Subcutaneous abdominal adipose tissue (tissue), 5 donors: Measurements from ENCODE around the gene RBM34.

ENCODE experiments used
- H3K27ac ChIP-seq: one replicate; pipeline ENCODE4 v1.7.0; 2013; ENCODE audit warnings: low read depth, mild to moderate bottlenecking, inconsistent platforms, low read length, moderate library complexity
- H3K27me3 ChIP-seq, 5 donors: one replicate each; pipeline ENCODE4 v1.7.0; 2013; ENCODE audit warnings: low read length in 5 of 5, inconsistent platforms in 1 of 5; ENCODE audit not compliant: control insufficient read depth in 5 of 5, insufficient read depth in 4 of 5
- H3K36me3 ChIP-seq, 5 donors: one replicate each; pipeline ENCODE4 v1.7.0; 2013; ENCODE audit warnings: low read length in 5 of 5; ENCODE audit not compliant: control insufficient read depth in 5 of 5, insufficient read depth in 5 of 5
- H3K4me1 ChIP-seq, 5 donors: one replicate each; pipeline ENCODE4 v1.7.0; 2013; ENCODE audit warnings: low read length in 5 of 5, mild to moderate bottlenecking in 3 of 5, moderate library complexity in 1 of 5; ENCODE audit not compliant: control insufficient read depth in 5 of 5, insufficient read depth in 5 of 5
- H3K4me3 ChIP-seq, 5 donors: one replicate each; pipeline ENCODE4 v1.7.0; 2013; ENCODE audit warnings: low read length in 5 of 5, low read depth in 1 of 5
- H3K9ac ChIP-seq, 5 donors: one replicate each; pipeline ENCODE4 v1.7.0; 2013; ENCODE audit warnings: low read length in 5 of 5, mild to moderate bottlenecking in 4 of 5, moderate library complexity in 3 of 5
- H3K9me3 ChIP-seq, 5 donors: one replicate each; pipeline ENCODE4 v1.7.0; 2013; ENCODE audit warnings: low read length in 5 of 5; ENCODE audit not compliant: control insufficient read depth in 5 of 5
- donor health status: healthy.
- donor health status: healthy.
- donor health status: healthy.
- donor health status: healthy.
- donor health status: healthy.

Gene RBM34

DNA sequence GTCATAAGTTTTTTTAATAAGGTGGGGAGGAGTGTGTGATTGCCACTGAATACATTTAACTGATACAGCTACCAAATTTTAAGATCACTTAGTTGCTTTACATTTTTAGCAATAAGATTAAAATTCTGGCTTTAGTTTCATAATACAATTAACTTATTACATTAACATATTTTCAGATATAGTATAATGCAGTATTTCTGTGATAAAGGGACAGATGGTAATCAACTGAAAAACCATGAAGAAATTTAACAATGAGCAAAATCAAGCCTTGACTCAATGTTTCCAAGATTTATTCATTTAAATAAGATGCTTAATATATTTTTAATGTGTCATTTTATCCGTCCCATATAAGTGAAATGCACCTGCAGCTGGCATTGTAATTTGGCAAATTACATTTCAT lies 36.4 kb downstream of the RBM34 start:
- Histone ChIP-seq H3K9me3 (no peaks in the 10 kb centered on the region), H3K36me3 (peaks cover 4 to 13% (median 8%) of the 10 kb centered on the region in 5 donors), H3K4me3 (no peak overlapping the region), H3K9ac (peak overlapping the region in 1 of 5 donors; percentile 24), H3K27me3 (no peaks in the 10 kb centered on the region), H3K27ac (no peak overlapping the region), H3K4me1 (peaks cover 0 to 38% (median 22%) of the 10 kb centered on the region in 5 donors)

- Histone ChIP-seq H3K4me1 (peaks cover 0 to 38% (median 21%) of the 10 kb centered on the region in 5 donors), H3K4me3 (no peak overlapping the region), H3K27ac (no peak overlapping the region), H3K27me3 (no peaks in the 10 kb centered on the region), H3K9ac (no peak overlapping the region), H3K9me3 (no peaks in the 10 kb centered on the region), H3K36me3 (peaks cover 4 to 19% (median 13%) of the 10 kb centered on the region in 5 donors)
These were observed 36.9 kb downstream of the RBM34 start for GRCh38 chr1:235124111-235124510.

DNA sequence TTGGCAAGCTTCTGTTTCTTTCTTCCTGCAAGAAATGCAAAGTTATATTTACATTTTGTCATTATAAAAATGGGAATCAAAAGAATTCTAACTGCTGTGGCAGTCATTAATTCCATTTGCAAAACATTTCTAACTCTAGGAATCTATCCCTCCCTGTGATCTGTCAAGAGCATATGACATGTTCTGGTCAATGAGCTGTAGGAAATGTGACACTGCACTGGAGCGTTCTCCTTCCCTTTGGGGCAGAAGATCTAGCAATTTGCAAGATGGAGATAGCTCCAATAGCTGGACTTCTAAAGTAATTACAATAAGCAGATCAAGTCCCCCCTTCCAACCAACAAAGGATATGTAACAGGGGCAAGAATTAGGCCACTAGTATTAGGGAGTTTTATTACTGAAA lies 38.7 kb downstream of the RBM34 start:
- Histone ChIP-seq H3K4me3 (no peak overlapping the region), H3K4me1 (peaks cover 0 to 26% (median 11%) of the 10 kb centered on the region in 5 donors), H3K9me3 (no peaks in the 10 kb centered on the region), H3K27me3 (no peaks in the 10 kb centered on the region), H3K36me3 (peaks cover 19 to 36% (median 29%) of the 10 kb centered on the region in 5 donors), H3K9ac (no peak overlapping the region), H3K27ac (no peak overlapping the region)

DNA sequence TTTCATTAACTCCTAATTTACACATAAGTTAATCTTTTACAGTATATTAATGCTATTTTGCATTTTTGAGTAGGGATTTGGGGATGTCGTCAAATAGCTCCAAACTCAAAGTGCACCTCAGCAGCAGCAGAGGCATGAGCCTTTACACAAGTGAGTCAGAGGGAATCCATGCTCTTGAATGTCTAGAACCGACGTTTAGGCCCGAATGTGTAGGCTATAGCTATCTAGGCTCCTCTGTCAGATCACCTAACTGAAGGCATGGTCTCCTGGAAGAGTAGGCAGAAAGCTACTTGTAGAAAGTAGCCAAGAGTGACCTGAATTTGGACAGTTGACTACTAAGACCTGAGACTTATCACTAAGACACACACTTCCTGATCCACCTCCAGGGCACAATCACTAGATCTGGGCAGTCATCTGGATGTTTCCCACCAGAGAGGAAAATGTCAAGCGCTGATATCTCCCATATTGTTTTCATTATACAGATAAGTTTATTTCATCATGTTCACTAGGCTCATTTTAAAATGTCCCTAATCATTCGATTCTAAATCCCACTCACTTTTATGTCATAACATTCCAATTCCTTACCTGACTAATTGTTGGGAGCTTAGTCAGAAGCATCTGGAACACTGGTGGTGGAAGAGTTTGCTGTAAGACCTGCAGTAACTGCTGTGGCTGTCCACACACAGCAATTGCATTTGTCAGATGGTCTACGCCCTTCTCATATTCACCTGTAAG lies 47.7 kb downstream of the RBM34 start:
- Histone ChIP-seq H3K36me3 (peaks cover 38 to 75% (median 59%) of the 10 kb centered on the region in 5 donors), H3K9me3 (no peaks in the 10 kb centered on the region), H3K4me1 (peaks cover 0 to 6% (median 0%) of the 10 kb centered on the region in 5 donors)

DNA sequence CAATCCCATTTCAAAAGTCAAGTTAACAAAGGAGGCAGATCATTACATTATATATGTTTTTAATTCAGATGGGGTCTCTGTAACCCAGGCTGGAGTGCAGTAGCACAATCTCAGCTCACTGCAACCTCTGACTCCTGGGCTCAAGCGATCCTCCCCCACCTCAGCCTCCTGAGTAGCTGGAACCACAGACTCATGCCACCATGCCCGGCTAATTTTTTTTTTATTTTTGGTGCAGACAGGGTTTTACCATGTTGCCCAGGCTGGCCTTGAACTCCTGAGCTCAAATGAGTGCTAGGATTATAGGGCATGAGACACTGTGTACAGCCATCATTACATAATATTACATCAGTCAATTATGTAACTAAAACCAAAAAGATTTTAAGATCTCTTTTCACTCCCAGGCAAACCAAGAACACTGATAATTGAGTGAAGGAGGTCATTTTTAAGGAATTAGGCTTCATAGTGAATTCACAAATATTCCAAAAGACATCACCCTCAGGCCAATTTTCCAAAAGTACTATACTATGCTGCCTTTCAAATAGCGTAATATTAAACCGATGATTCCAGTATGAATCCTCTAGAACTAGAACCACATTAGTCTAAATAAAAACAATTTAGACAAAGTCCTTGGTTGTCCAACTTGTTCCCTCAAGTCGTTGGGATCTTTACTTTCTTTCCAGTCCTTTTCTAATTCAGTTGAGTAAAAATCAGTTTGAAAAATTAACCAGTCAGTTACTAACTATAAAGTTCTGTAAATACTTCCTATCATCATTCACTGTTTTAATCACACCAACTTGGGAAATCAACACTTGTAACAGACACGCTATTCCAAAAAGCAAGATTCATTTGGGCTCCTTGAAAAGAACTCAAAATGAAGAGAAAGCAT lies 48.5 kb downstream of the RBM34 start:
- H3K4me1 ChIP-seq, result peaks cover 0 to 6% (median 0%) of the 10 kb centered on the region in 5 donors
- no peaks in the 10 kb centered on the region for H3K27me3 ChIP-seq
- H3K9me3 ChIP-seq, result no peaks in the 10 kb centered on the region
- no peak overlapping the region for H3K4me3 ChIP-seq
- H3K9ac ChIP-seq, result no peak overlapping the region
- H3K27ac ChIP-seq, result peak overlapping the region; percentile 51
- peaks cover 30 to 75% (median 54%) of the 10 kb centered on the region in 5 donors for H3K36me3 ChIP-seq

More for the DNA sequence above, 47.7 kb downstream of the RBM34 start:
- Histone ChIP-seq H3K4me3 (no peak overlapping the region), H3K27me3 (no peaks in the 10 kb centered on the region), H3K27ac (peak overlapping the region; percentile 51), H3K9ac (no peak overlapping the region)

DNA sequence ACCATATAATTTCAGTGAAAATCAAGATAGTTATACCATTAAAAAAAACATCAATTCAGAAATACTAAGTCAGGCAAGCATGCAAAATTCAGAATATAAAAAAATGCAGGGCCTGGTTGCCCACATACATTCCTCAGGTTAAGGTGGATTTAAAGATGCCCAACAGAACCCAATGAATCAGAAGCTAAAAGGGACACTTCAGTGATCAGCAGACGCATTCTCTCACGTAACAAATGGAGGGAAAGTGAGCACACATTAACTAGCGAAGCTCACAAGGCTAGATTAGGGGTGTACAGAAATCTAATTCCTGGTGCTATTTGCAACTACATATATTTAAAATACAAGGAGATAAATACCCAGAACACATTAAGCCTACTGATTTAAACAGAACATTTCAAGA lies 49.9 kb downstream of the RBM34 start:
- Histone ChIP-seq H3K27me3 (no peaks in the 10 kb centered on the region), H3K4me1 (peaks cover 0 to 6% (median 0%) of the 10 kb centered on the region in 5 donors), H3K27ac (no peak overlapping the region), H3K36me3 (peaks cover 28 to 69% (median 54%) of the 10 kb centered on the region in 5 donors), H3K9me3 (no peaks in the 10 kb centered on the region), H3K9ac (no peak overlapping the region), H3K4me3 (no peak overlapping the region)

DNA sequence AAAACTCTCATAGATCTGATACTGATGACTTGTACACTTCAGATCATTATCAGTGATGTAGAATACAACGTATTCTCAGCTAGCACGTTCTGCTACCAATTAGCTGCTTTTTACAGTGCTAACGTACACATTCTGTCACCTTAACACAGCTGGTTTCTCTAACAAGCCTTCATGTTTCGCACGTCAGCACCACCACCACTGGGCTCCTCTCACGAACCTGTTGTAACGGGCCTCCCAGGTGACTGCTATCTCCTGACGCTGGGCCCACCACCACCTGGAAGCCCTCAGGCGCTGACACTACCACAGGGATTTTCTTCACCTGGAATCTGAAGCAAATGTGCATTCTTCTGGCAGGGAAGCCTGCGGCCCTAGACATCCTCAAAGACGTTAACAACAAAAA lies 52.2 kb downstream of the RBM34 start:
- Histone ChIP-seq H3K36me3 (peaks cover 21 to 61% (median 44%) of the 10 kb centered on the region in 5 donors), H3K9me3 (no peaks in the 10 kb centered on the region), H3K4me1 (peaks cover 0 to 16% (median 9%) of the 10 kb centered on the region in 5 donors), H3K9ac (no peak overlapping the region), H3K27me3 (no peaks in the 10 kb centered on the region), H3K27ac (no peak overlapping the region), H3K4me3 (no peak overlapping the region)

GRCh38 chr1:235108185-235108593 lies 52.9 kb downstream of the RBM34 start:
- Histone ChIP-seq H3K9ac (no peak overlapping the region), H3K27ac (no peak overlapping the region), H3K36me3 (peaks cover 15 to 54% (median 38%) of the 10 kb centered on the region in 5 donors), H3K4me1 (peaks cover 0 to 17% (median 10%) of the 10 kb centered on the region in 5 donors), H3K9me3 (no peaks in the 10 kb centered on the region), H3K4me3 (no peak overlapping the region), H3K27me3 (no peaks in the 10 kb centered on the region)

DNA sequence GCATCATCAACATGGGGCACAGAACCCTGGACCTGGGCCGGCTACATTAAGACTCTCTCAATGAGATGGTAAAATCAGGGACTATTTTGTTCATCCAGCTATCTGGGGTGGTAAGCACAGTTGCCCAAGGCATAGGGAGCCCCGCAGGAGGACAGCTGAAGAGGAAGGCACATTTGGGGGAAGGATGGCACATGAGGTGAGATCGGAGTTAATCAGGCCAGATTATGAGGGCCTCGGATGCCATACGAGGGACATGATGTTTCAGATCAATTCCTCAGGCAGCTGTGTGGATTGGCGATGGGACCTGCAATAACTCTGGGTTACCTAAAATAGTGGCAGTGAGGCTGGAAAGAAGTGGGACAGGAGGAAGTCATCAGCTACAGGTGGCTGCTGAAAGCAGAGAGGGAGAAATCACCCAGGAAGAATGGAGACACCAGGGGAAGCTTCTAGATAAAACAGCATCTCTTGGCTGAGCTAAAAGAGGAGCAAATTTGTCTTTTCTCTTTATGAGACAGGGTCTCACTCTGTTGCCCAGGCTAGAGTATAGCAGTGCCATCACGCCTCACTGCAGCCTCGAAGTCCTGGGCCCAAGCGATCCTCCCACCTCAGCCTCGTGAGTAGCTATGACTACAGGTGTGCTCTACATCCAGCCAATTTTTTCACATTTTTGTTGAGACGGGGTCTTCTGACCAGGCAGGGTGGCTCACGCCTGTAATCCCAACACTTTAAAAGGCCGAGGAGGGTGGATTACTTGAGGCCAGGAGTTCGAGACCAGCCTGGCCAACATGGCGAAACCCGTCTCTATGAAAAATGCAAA lies 53.5 kb downstream of the RBM34 start:
- Histone ChIP-seq H3K27me3 (no peaks in the 10 kb centered on the region), H3K27ac (no peak overlapping the region), H3K4me1 (peaks cover 0 to 16% (median 10%) of the 10 kb centered on the region in 5 donors), H3K36me3 (peaks cover 12 to 48% (median 32%) of the 10 kb centered on the region in 5 donors), H3K9ac (no peak overlapping the region), H3K9me3 (no peaks in the 10 kb centered on the region), H3K4me3 (no peak overlapping the region)
